GM12873 (cell line): ENCODE results near the gene FARP1.

Experiments
- CTCF ChIP-seq: IDR thresholded peaks from 2 replicates; pipeline ENCODE4 v1.5.1; 2012; ENCODE audit warnings: low read depth, mild to moderate bottlenecking, moderate library complexity, low read length, control low read depth; ENCODE audit not compliant: insufficient read depth; ENCODE audit errors: missing control alignments

FARP1 gene

GRCh38 chr13:98291658-98292057 is 148.8 kb downstream of the FARP1 start:
- no peak for TF ChIP-seq CTCF

- TF ChIP-seq CTCF = no peak
These were observed 150.2 kb downstream of the FARP1 start for GRCh38 chr13:98293103-98293502.

GRCh38 chr13:98293570-98294142 is 150.8 kb downstream of the FARP1 start:
- TF ChIP-seq CTCF = no peak

- no peak for TF ChIP-seq CTCF
These were observed 152.5 kb downstream of the FARP1 start for GRCh38 chr13:98295371-98295770.

GRCh38 chr13:98297051-98297450 is 154.2 kb downstream of the FARP1 start:
- TF ChIP-seq CTCF = no peak

GRCh38 chr13:98297745-98298144 is 154.9 kb downstream of the FARP1 start:
- TF ChIP-seq CTCF = no peak

- TF ChIP-seq CTCF = no peak
These were observed 155.7 kb downstream of the FARP1 start for GRCh38 chr13:98298599-98298998.
